Cerebellar nuclear complex (tissue), 1 donor: ENCODE data around the gene CD27.
A peak's percentile ranks its signal among the peaks of the same experiment; 100 is the strongest.
"Not testable (repeated sequence)": the region's sequence is repeated elsewhere in the genome, so short reads cannot be mapped to it uniquely, and the experiment has no call there.

ENCODE experiments used
- DNase-seq, 2 experiments: peaks; one replicate each; lab custom pipeline; 2025; lab: John Stamatoyannopoulos, UW

CD27 gene

GRCh38 chr12:6444704-6445688, at the start of gene CD27:
TSS of gene CD27 (plus strand) at chr12:6444955. CDS start at chr12:6445096, 141 bp downstream.
- DNase-seq = no peak

- DNase-seq = no peak
Measured at GRCh38 chr12:6396031-6396430, 48.7 kb upstream of the CD27 start.

GRCh38 chr12:6399884-6400644, 44.7 kb upstream of the CD27 start:
- DNase-seq = no peak

GRCh38 chr12:6404390-6404789, 40.4 kb upstream of the CD27 start:
- no peak for DNase-seq

- no peak for DNase-seq
Measured at GRCh38 chr12:6405963-6406362, 38.8 kb upstream of the CD27 start.

GRCh38 chr12:6407236-6407954, 37.4 kb upstream of the CD27 start:
- no peak for DNase-seq

- no peak for DNase-seq
Measured at GRCh38 chr12:6416596-6416995, 28.2 kb upstream of the CD27 start.

- DNase-seq = no peak
Measured at GRCh38 chr12:6418796-6419195, 26.0 kb upstream of the CD27 start.

GRCh38 chr12:6420364-6420763, 24.4 kb upstream of the CD27 start:
- DNase-seq = no peak

- peak in 1 of 2 experiments; percentile 45 for DNase-seq
Measured at GRCh38 chr12:6423267-6424007, 21.3 kb upstream of the CD27 start.

GRCh38 chr12:6424008-6424347, 20.8 kb upstream of the CD27 start:
- no peak for DNase-seq

- no peak for DNase-seq
Measured at GRCh38 chr12:6424866-6425265, 19.9 kb upstream of the CD27 start.

GRCh38 chr12:6425590-6426531, 18.9 kb upstream of the CD27 start:
- no peak for DNase-seq

- DNase-seq = no peak
Measured at GRCh38 chr12:6426882-6427671, 17.7 kb upstream of the CD27 start.

GRCh38 chr12:6427796-6428195, 17.0 kb upstream of the CD27 start:
- DNase-seq = not testable (repeated sequence)

GRCh38 chr12:6428326-6428725, 16.4 kb upstream of the CD27 start:
- DNase-seq = no peak

GRCh38 chr12:6430124-6430989, 14.4 kb upstream of the CD27 start:
- DNase-seq = no peak

GRCh38 chr12:6432991-6433390, 11.8 kb upstream of the CD27 start:
- no peak for DNase-seq
